Tibial nerve (tissue), 3 donors: ENCODE results near the gene LEF1.

Experiments used
- CTCF ChIP-seq, 5 experiments: fragments of 200-600 bp in 3 of 5; fragments of 450-650 bp in 2 of 5; sonication (generic) in 3 of 5; IDR thresholded peaks; one replicate each; pipeline ENCODE4 v1.5.1; 2016 to 2019; ENCODE audit warnings: antibody characterized with exemption in 5 of 5, mild to moderate bottlenecking in 3 of 5, moderate library complexity in 2 of 5
- POLR2A ChIP-seq, 2 donors: fragments of 450-650 bp; IDR thresholded peaks; one replicate each; pipeline ENCODE4 v1.6.1; 2017; ENCODE audit warnings: antibody characterized with exemption in 2 of 2, mild to moderate bottlenecking in 2 of 2, moderate library complexity in 2 of 2

GRCh38 chr4:108035691-108036090, 133.0 kb downstream of the LEF1 start:
- no peak for TF ChIP-seq CTCF (IDR thresholded peaks at IDR 0.05)
- no peak for TF ChIP-seq POLR2A (IDR thresholded peaks at IDR 0.05)
